Body of pancreas (tissue), 4 donors: ENCODE results near the gene ARSA.

Source experiments
- CTCF ChIP-seq, 7 experiments: fragments of 450-650 bp in 4 of 7; fragments of 200-600 bp in 3 of 7; sonication (generic) in 3 of 7; IDR thresholded peaks; one replicate each; pipeline ENCODE4 v1.5.1; 2016 to 2019; ENCODE audit warnings: antibody characterized with exemption in 7 of 7
- POLR2A ChIP-seq, 3 donors: fragments of 450-650 bp; IDR thresholded peaks; one replicate each; pipeline ENCODE4 v1.6.1; 2016; ENCODE audit warnings: antibody characterized with exemption in 3 of 3, mild to moderate bottlenecking in 2 of 3

GRCh38 chr22:50610581-50610980 lies 17.4 kb downstream of the ARSA start:
- no peak for TF ChIP-seq CTCF (IDR thresholded peaks at IDR 0.05)
- no peak for TF ChIP-seq POLR2A (IDR thresholded peaks at IDR 0.05)
